Hematopoietic multipotent progenitor cell treated with erythropoietin and hydrocortisone succinate and interleukin-3 and kit ligand, for 15 days (in vitro differentiated cells): ENCODE data around the gene STK25.
A peak's percentile ranks its signal among the peaks of the same experiment; 100 is the strongest.

Experiments used
- DNase-seq: peaks from one replicate; pipeline ENCODE4 v3.0.0-alpha.2; 2015; ENCODE audit warnings: low spot score

The STK25 gene

DNA sequence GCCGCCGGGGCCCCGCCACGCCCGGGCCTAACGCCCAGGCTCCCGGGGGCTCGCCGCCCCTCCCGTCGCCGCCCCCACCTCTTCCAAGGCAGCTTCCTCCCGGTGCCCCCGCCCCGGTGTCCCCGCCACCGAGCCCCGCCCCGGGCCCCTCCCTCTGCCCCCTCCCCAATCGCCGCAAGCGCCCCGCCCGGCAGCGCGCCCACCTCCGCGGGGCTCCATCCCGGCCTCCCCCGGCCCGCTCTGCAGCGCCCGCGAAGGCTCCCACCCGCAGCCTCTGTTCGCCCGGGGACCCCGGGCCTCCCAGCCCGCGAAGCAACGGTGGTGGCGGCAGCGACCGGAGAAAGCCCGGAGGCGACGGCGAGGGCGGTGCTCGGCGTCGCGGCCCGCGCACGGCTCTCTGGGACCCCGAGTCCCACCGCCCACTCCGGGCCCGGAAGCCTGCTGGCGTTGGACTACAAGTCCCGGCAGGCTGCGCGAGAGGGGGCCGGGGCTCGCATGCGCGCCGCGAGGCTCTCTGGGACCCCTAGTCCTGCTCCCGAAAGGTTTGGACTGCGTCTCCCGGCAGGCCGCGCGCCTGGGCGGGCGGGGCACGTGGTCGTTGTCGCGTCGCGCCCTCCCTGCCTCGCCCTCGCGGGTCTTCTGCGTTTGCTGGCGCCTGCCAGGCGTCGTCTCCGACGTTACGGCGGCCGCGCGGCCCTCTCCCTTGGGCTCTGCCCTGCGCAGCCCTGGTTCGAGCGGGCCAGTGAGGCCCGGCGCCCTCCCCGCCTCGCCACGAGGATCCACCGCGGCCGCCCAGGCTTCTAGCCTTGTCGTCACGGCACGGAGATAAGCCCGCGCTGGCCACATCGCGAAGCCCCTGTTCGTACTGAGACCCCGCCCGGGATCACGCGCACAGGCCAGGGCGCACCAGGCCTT is at the start of gene STK25:
Gene STK25 (minus strand): TSS at position 345 of the 915 bp plus-strand sequence. CDS start 549 bp downstream, outside the sequence.
- peak; percentile 93 for DNase-seq

DNA sequence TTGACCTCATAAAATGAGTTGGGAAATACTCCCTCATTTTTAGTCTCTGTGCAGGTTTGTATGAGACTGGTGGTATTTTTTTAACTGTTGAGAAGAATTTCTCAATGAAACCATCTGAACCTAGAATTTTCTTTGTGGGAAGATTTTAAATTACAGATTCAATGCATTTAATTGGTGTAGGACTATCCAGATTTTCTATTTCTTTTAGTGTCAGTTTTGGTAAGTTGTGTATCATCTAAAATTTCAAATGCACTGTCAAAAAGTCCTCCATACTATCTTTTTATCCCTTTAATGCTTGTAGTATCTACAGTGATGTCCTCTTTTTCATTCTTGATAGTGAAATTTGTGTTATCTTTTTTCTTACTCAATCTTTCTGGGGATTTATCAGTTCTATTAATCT is 48.4 kb upstream of the STK25 start:
- no peak for DNase-seq

DNA sequence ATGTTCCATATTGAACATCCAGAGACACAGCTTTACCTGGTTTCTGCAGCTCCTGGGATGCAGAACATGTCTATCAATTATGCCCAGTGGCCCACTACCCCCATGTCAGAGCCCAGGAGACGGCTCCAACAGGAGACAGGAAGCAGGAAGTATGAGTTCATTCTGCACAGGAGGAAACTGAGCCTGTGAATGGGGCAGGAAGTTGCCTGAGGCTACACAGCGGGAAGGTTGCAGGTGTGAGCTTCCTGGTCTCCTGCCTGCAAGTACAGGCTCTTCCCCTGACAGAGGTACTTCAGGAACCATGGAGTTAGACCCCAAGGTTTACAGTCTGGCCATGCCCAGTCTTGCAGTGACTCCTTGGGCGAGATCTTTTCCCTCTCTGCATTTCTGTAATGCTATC is 47.3 kb upstream of the STK25 start:
- DNase-seq, result no peak

DNA sequence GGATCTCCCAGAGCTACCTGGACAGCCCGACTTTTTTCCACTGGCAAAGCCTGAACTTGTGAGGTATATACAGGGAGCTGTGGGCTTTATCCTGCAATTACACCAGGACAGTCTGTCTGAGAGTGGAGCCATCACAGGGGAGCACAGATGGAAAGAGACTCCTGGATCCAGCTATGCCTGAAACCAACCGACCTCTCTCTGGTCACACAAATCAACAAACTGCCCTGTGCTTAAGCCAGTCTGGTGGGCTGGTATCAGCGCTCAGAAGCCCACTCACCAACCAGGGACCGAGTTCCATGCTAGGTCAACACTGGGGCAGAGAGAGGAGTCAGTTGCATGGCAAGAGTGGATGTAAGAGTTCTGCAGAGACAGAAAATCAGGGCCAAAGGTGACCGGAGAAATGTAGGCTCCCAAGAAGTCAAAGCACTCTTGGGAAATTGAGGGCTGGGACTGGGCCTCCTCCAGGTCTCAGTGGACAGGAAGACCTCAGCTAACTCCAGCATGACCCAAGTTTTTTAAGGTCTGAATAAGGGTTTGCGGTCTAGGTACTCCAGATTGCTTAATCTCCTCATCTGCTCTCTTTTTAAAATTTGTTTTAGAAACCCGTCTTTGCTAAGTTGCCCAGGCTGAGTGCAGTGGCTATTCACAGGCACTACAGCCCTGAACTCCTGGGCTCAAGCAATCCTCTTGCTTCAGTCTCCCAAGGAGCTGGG is 46.4 kb upstream of the STK25 start:
- DNase-seq, result no peak

DNA sequence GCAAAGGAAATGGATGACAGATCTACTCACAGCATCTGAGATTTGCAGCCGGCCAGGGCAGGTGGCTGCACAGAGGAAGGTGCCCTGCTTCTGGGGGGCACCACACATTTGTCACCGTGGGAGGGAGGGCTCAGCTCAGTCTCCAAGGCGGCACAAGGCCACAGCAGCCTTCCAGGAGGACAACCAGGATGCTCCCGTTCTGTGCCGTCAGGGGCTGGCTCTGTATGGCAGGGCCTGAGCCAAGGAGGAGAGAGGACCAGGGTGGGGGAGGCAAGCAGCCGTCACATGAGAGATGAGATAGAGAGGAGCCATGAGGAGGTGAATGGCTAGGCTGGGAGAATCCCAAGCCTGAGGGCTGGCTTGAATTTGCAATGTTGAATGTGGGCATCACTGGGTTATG is 45.6 kb upstream of the STK25 start:
- no peak for DNase-seq

DNA sequence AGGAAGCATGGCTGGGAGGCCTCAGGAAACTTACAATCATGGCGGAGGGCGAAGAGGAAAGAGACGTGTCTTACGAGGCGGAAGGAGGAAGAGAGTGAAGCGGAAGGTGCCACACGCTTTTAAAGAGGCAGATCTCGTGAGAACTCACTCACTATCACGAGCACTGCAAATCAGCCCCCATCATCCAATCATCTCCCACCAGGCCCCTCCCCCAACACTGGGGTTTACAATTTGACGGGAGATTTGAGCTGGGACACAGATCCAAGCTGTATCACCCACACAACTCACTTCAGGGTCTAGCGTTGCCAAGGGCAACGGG is 45.1 kb upstream of the STK25 start:
- DNase-seq, result no peak

DNA sequence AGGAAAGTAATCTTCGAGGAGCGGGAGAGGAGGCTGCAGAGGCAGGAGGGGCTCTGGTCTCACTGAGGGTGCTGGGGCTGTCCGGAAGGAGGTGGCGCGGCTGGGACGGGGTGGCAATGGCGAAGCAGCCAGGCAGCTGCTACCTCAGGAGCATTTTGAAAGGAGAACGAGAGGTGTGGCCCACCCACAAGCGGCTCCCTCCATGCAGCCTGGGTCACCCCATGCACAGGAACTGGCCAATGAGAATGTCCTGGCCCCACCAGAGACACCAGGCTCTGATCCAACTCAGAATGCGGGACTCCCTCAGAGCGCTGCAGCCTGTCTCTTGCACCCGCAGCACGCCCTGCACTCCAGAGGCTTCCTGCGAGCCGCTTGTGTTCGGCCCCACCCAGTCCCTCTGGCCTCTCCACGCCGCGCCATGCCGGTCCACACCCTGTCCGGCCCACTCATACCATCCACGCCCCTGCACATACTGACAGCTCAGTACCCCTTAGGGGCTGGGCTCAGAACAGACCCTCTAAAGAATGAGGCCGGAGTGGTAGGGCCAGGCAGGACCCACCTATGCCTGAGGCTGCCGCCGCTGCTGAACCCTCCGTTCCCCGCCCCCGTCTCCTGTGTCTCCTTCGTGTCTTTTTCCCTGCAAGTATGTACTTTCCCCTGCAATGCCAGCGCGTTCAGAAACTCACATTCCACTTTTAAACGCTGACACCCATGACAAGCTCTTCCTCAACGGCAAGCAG is 43.8 kb upstream of the STK25 start:
- DNase-seq, result no peak

DNA sequence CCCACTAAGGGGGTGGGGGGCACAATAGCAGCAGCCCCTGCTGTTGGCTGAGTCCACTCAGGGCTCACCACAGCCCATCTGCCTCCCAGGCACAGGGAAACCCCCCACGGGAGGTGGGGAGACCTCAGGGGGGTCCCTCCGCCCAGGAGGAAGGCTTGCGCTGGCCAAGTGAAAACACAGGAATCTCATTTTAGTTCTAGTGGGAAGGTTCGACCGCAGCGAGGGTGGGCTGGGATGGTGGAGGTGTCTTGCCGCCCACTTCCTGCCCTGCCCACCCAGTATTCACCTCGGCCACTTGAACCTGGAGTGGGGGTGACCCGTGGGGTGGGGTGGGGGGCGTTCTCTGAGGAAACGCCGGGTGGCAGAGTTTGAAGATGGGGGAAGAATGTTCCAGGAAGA is 43.2 kb upstream of the STK25 start:
- DNase-seq, result no peak

DNA sequence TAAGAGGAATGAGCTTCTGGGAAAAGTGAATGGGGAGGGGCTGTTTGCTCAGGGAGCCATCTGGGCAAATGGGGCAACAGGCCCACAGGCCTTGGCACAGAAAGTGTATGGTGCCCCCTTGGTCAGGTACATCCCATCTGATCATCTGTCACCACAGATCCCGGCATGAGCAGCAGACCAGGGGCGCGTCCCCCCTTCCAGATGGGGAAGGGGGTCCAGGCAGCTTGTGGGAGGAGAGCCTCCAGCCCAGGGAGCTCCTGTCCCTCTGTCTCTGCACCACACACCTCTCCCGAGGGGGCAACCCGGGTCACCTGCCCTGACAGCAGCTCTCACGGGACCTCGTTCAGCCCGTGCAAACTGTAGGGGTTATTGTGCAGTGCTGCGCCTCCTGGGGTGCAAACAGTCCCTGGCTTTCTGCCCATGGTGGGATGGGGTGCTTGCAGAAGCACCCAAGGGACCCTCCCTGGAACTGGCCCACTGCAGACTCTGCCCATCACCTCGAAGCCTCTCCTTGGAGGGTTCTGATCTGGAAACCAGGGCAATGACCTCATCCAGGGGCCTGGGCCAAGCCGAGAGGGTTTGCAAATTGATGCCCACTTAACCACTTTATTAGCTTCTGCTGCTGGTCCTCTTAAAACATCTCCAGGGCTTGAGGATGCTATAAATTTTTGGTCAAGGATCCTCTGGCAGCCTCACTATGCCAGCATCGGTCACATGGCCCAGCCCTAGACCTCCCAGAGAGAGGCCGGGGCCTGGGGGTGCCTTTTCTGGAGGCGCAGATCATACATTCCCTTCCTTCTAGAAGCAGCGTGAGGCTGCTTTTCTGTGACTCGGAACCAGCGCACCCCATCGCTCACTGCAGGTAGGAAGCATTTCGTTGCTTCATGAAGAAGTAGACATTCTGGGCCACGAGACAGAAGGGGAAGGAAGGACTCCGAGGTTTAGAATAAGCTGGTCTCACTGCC is 42.5 kb upstream of the STK25 start:
- no peak for DNase-seq

DNA sequence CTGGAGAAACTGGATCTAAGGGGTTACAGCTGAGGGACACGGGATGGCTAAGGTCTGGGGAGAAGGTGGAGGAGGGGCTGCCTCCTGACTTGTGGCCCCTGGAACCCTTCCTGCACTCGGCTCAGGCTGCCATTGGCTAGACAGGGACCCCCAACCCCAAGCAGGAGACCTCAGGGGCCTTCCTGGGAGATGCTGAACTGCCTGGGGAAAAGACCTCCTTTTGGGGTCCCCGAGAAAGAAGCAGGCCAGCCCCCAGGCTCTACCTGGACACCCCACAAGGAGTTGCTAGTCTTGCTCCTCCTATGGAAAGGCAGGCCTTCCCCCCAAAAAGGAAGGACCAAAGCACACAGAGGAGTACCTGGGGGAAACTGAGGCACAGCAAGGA is 40.1 kb upstream of the STK25 start:
- no peak for DNase-seq

DNA sequence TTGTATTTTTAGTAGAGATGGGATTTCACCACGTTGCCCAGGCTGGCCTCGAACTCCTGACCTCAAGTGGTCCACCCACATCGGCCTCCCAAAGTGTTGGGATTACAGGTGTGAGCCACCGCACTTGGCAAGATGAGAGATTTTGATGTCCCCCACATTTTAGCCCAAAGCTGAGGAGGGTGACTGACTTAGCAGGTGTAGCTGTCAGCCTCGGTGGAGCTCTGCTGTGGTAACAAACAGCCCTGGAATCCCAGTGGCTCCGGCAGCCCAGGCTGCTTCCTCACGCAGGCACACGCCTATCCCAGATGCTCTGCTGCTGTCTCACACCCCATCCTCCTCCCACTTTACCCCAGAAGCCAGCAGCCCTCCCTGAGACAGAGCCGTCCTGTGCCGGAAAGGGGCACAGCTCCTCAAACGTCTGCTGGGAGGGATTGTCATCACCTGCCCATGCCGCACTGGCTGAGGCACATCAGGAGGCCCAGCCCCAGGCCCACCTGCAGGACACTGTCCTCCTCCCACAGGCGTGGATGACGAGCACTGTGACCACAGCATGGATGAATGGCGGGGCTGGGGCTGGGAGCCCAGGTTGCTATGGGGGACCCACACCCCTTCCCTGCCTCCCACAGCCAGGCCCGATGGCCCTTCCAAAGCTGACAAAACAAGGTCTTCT is 39.5 kb upstream of the STK25 start:
- DNase-seq, result no peak

DNA sequence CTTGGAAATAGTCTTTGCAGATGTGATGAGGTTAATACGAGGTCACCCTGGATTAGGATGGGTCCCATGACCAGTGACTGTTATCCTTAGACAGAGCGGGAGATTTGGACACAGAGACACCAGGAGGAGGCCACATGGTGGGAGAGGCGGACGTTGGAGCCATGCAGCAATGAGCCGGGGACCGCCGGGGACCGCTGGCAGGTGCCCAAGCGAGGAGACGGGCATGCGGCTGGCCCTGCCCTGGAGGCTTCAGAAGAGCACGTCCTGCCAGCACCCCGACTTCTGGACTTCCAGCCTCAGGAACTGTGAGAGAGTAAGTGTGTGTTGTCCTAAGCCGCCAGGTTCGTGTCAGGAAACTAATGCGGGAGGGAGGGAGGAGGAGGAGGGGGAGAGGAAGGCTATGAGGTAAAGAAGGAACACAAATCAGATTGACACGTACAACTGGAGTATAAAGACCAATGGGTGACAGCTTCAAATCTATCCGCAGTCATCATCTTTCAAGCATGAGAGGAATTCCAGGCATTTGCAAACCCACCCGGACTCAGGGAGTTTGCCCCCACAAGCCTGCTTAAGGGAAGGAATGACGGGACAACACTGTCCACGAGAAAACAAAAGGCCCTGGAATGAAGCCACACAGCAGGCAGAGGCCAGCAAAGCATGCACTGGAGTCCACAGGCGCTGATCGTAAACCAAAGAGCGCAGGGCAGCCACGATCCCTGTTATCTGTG is 38.6 kb upstream of the STK25 start:
- DNase-seq, result no peak

DNA sequence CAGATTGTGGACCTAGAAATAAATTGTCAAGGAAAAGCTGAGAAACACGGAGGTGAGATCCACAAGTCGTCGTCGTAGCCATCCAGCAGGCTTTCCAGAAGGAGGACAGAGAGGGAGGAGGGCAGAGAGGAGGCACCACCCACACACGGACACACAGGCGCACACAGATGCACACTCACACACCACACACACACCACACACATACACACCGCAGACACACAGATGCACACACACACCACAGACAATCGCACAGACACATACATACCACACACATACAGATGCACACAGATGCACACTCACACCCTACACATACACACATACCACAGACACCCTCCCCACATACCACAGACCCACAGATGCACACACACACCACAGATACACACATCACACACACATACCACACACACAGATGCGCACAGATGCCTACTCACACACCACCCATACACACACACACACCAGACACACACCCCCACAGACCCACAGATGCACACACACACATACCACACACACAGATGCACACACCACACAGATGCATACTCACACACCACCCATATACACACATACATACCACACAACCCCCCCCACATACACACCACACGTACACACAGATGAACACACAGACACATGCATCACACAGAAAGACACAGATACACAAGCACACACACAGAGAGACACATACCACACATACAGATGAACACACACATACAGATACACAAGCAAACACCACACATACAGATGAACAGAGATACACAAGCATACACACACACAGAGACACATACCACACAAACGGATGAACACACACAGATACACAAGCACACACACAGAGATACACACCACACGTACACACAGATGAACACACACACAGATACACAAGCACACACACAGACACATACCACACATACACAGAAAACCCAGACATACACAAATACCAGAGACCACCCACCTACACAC is 37.4 kb upstream of the STK25 start:
- no peak for DNase-seq

DNA sequence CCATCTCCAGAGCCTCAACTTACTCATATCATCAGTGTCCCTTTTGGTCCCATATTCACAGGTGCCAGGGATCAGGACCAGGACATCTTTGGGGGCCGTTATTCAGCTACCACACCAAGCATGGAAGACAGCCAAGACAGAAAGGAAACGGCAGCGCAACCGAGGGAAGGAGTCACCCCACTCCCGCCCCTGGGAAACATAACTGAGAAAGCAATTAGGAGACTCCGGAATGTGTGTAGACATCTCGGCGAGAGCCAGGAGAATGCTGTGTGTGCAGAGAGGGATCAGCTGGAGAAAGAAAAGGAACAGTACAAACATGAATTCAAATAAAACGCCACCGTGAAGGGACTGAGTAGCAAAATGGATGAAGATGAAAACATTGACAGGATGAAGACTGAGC is 36.7 kb upstream of the STK25 start:
- DNase-seq, result no peak

DNA sequence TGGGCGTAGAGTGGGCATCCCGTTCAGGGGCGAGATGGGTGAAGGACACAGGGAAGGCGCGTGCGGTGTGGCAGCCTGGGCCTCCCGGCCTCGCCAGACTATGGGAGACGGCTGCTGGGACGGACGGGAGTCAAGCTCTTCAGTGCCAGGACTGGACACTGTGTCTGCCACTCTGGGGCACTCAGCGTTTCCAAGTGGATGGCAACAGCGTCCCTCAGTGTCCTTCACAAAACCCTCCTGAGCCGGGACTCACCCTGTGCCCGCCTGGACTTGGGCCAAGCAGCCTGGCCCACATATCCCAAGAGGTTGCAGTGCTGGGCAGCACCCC is 33.9 kb upstream of the STK25 start:
- DNase-seq, result no peak

DNA sequence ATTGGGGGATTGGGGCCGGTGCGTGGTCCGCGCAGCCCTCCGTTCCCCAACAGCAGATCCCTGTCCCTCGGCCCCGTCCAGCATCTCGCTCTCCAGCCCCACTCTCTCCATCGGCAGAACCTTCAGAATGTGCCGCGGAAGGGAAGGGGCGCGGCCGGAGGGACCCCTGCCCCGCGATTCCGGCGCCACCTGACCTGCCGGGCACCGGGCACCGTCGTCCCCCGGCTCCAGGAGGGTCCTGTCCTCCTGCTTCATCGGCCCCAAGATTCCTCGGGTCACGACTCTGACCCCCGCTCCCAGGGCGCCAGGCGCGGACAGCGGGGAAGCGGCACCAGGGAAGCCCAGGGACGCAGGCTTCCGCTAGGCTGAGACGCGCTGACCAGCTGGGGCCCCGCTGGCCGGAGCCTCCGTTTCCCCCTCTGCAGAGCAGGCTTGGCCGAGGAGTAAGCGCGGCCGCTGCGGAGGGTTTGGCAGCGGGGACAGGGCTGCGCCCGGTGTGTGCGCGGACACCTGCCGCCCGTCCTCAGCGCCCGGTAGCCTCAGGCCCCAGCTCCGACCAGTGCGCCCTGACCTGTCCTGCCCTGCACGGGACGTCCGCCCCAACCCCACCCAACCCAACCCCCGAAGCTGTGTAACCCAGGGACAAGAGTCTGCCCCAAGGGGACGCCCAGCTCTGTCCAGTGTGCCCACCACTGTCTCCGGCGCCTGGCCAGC is 33.3 kb upstream of the STK25 start:
- DNase-seq, result no peak

DNA sequence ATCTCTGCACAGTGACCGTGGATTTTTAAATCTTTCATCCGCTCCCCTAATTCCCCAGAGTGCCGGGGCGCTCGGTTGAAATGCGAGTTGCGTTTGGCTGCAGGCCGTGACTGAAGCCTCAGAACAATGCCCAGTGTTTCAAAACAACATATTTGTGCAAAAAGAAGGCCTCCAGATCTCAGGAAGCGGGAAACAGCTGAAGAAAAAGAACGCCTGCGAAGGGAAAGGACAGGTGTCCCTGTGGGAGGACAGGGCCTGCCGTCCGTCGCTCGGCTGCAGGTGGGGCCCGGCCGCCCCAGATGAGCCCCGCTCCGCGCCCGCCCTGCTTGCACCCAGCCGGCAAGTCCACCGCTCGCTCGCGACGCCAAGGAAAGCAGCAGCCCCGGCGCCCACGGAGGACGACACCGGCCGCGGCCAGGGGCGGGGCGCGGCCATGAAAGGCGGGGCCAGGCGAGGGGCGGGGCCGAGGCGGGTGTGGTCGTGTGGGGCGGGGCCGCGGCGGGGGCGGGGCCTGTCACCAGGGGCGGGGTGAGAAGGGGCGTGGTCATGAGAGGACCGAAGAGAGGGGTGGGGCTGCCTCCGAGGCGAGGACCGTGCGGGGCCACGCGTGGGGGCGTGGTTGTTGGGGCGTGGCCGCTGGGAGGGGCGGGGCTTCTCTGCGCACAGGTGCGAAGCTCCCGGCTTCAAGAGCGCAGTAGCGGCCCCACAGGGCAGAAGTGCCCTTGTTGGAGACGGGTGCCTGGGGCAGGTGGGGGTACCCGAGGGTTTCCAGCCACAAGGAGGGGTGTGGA is 32.6 kb upstream of the STK25 start:
- peak; percentile 73 for DNase-seq

DNA sequence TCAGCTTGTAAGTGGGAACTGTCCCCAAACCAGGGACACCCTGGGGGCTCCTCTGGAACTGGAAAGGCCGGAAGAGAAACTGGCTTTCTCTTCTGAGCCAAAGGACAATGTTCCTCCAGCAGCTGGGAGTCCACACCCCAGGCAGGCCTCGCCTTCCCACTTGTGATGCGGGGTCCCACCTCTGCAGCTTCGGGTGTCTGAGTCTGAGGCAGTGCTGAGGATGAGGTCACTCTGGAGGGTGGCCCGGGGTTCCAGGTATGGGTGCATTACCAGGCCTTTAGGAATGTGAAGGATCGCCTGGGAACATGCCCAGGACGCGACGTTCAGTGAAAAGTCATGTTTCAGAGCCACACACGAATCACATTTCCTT is 32.0 kb upstream of the STK25 start:
- no peak for DNase-seq
